BE2C (cell line): ENCODE results near the gene NR2C1.

Experiments
- DNase-seq: peaks from one replicate; pipeline ENCODE4 v3.0.0-alpha.2; 2020
- H3K27me3 ChIP-seq: fragments of 250-450 bp; sonication (Bioruptor Pico); 2 replicates; pipeline ENCODE4 v1.5.1; 2020; ENCODE audit warnings: mild to moderate bottlenecking
- H3K36me3 ChIP-seq: fragments of 250-450 bp; sonication (Bioruptor Pico); 2 replicates; pipeline ENCODE4 v1.5.1; 2020; ENCODE audit warnings: mild to moderate bottlenecking
- H3K4me1 ChIP-seq: fragments of 250-450 bp; sonication (Bioruptor Pico); 2 replicates; pipeline ENCODE4 v1.5.1; 2020
- H3K4me3 ChIP-seq: 2 replicates; pipeline ENCODE4 v1.5.1; 2011; ENCODE audit warnings: low read depth, low read length
- H3K9me3 ChIP-seq: fragments of 250-450 bp; sonication (Bioruptor Pico); 2 replicates; pipeline ENCODE4 v1.5.1; 2020
- CTCF ChIP-seq: IDR thresholded peaks from 2 replicates; pipeline ENCODE4 v1.5.1; 2012; ENCODE audit warnings: mild to moderate bottlenecking, low read depth, low read length

The NR2C1 gene

GRCh38 chr12:95003921-95004272, 69.5 kb downstream of the NR2C1 start:
- TF ChIP-seq CTCF: no peak
- Histone ChIP-seq H3K9me3 (no peaks in the 10 kb centered on the region), H3K4me1 (no peaks in the 10 kb centered on the region), H3K4me3 (peak overlapping the region; percentile 84), H3K27me3 (no peaks in the 10 kb centered on the region), H3K36me3 (peaks cover 12% of the 10 kb centered on the region; the same call in 1 of the 2 replicates)
- no peak for DNase-seq

- no peaks in the 10 kb centered on the region for H3K4me1 ChIP-seq
- peak within 1 kb of the TSS; percentile 84 for H3K4me3 ChIP-seq
- H3K27me3 ChIP-seq: no peaks in the 10 kb centered on the region
- peaks cover 12% of the 10 kb centered on the region; the same call in 1 of the 2 replicates for H3K36me3 ChIP-seq
- H3K9me3 ChIP-seq: no peaks in the 10 kb centered on the region
- TF ChIP-seq CTCF: no peak
- peak; percentile 98 for DNase-seq
Observed at GRCh38 chr12:95003213-95003920, 70.1 kb downstream of the NR2C1 start, which contains the start of gene NDUFA12. Gene NDUFA12, minus strand, starts transcription at chr12:95003697. Its CDS starts 17 bp downstream, at chr12:95003680.

- Histone ChIP-seq H3K36me3 (peaks cover 12% of the 10 kb centered on the region; the same call in 1 of the 2 replicates), H3K4me1 (no peaks in the 10 kb centered on the region), H3K4me3 (peak overlapping the region; percentile 84), H3K9me3 (no peaks in the 10 kb centered on the region), H3K27me3 (no peaks in the 10 kb centered on the region)
- no peak for DNase-seq
- TF ChIP-seq CTCF: no peak
Observed at GRCh38 chr12:95002754-95003153, 70.7 kb downstream of the NR2C1 start.

GRCh38 chr12:94998326-94998725, 75.1 kb downstream of the NR2C1 start:
- DNase-seq: no peak
- Histone ChIP-seq H3K36me3 (peaks cover 15% of the 10 kb centered on the region; the same call in 1 of the 2 replicates), H3K4me1 (no peaks in the 10 kb centered on the region), H3K4me3 (no peak overlapping the region), H3K27me3 (no peaks in the 10 kb centered on the region), H3K9me3 (no peaks in the 10 kb centered on the region)
- TF ChIP-seq CTCF: no peak

GRCh38 chr12:94997726-94998125, 75.7 kb downstream of the NR2C1 start:
- Histone ChIP-seq H3K36me3 (peaks cover 15% of the 10 kb centered on the region; the same call in 1 of the 2 replicates), H3K9me3 (no peaks in the 10 kb centered on the region), H3K27me3 (no peaks in the 10 kb centered on the region), H3K4me1 (no peaks in the 10 kb centered on the region), H3K4me3 (no peak overlapping the region)
- TF ChIP-seq CTCF: no peak
- no peak for DNase-seq

- no peak overlapping the region for H3K4me3 ChIP-seq
- no peak for DNase-seq
- H3K27me3 ChIP-seq: no peaks in the 10 kb centered on the region
- H3K4me1 ChIP-seq: no peaks in the 10 kb centered on the region
- H3K9me3 ChIP-seq: no peaks in the 10 kb centered on the region
- peaks cover 15% of the 10 kb centered on the region; the same call in 1 of the 2 replicates for H3K36me3 ChIP-seq
- TF ChIP-seq CTCF: no peak
Observed at GRCh38 chr12:94997061-94997460, 76.4 kb downstream of the NR2C1 start.
